Endodermal cell (in vitro differentiated cells): ENCODE results near the gene RAD17. TPM values are rescaled to one million over a fixed set of nuclear protein-coding genes. Genes with fewer than 3 reads are reported as not detected.

Experiments
- DNase-seq: peaks from one replicate; pipeline ENCODE4 v3.0.0-alpha.2; 2017
- H3K27ac ChIP-seq: 2 replicates; pipeline ENCODE4 v1.5.1; 2013; ENCODE audit warnings: mild to moderate bottlenecking, low read depth, low read length, moderate library complexity
- H3K27me3 ChIP-seq: 2 replicates; pipeline ENCODE4 v1.6.1; 2013; ENCODE audit warnings: mild to moderate bottlenecking, low read length, moderate library complexity; ENCODE audit not compliant: insufficient read depth, control insufficient read depth, poor library complexity, severe bottlenecking
- H3K36me3 ChIP-seq: 2 replicates; pipeline ENCODE4 v1.7.0; 2013; ENCODE audit warnings: mild to moderate bottlenecking, low read length, moderate library complexity; ENCODE audit not compliant: control insufficient read depth, insufficient read depth
- H3K4me1 ChIP-seq: one replicate; pipeline ENCODE4 v1.7.0; 2013; ENCODE audit warnings: low read length; ENCODE audit not compliant: control insufficient read depth, insufficient read depth
- H3K4me3 ChIP-seq: 2 replicates; pipeline ENCODE4 v1.5.1; 2013; ENCODE audit warnings: mild to moderate bottlenecking, low read length, moderate library complexity
- H3K9ac ChIP-seq: 2 replicates; pipeline ENCODE4 v1.6.1; 2013; ENCODE audit warnings: mild to moderate bottlenecking, low read length, moderate library complexity; ENCODE audit not compliant: poor library complexity, severe bottlenecking; ENCODE audit errors: extremely low read depth
- H3K9me3 ChIP-seq: 2 replicates; pipeline ENCODE4 v1.6.1; 2013; ENCODE audit warnings: mild to moderate bottlenecking, low read length, moderate library complexity; ENCODE audit not compliant: control insufficient read depth
- H3K27ac Mint-ChIP-seq: 2 replicates; pipeline ENCODE4 v1.8.0; 2020; ENCODE audit warnings: mixed read lengths
- H3K27me3 Mint-ChIP-seq: 2 replicates; pipeline ENCODE4 v1.8.0; 2021; ENCODE audit warnings: mild to moderate bottlenecking, mixed read lengths; ENCODE audit not compliant: insufficient read depth
- H3K36me3 Mint-ChIP-seq: 2 replicates; pipeline ENCODE4 v1.8.0; 2020; ENCODE audit warnings: low read depth, mixed read lengths
- H3K4me1 Mint-ChIP-seq: 2 replicates; pipeline ENCODE4 v1.8.0; 2020; ENCODE audit warnings: mixed read lengths
- H3K4me3 Mint-ChIP-seq: 2 replicates; pipeline ENCODE4 v1.8.0; 2020; ENCODE audit warnings: mild to moderate bottlenecking, moderate library complexity, mixed read lengths
- H3K9me3 Mint-ChIP-seq: 2 replicates; pipeline ENCODE4 v1.8.0; 2020; ENCODE audit warnings: mild to moderate bottlenecking, mixed read lengths
- CTCF ChIP-seq: fragments of 200-600 bp; sonication (generic); conservative IDR thresholded peaks from 2 replicates; pipeline ENCODE4 v1.5.0; 2021; ENCODE audit warnings: antibody characterized with exemption, mild to moderate bottlenecking
- WGBS, 2 experiments: methylation state at CpG; one replicate each; pipeline versions ENCODE4 v1.1.5 to v1.1.7; 2013; ENCODE audit warnings: missing lambda C conversion rate in 2 of 2, mixed read lengths in 1 of 2; ENCODE audit not compliant: insufficient coverage in 1 of 2, insufficient read length in 1 of 2; 5-methylcytosine and 5-hydroxymethylcytosine counted together
- total RNA-seq, 2 donors: library from RNA; stranded (reverse); fragmentation: NEBNext Ultra II Directional in 1 of 2; extraction: Animal tissue kit (Norgen Biotek cat#: 25700) in 1 of 2; gene quantifications; 2 replicates in 1 of 2; 3 replicates in 1 of 2; pipeline ENCODE4 v1.2.1, GENCODE V29; 2021

Gene RAD17
- total RNA-seq, 2 donors from 2014 or later = 30.1 to 40.0 TPM

GRCh38 chr5:69462170-69462569 is 92.6 kb downstream of the RAD17 start:
- no peaks in the 10 kb centered on the region for H3K36me3 Mint-ChIP-seq

More at GRCh38 chr5:69462170-69462569, 92.6 kb downstream of the RAD17 start:
- Histone ChIP-seq H3K4me1 (no peaks in the 10 kb centered on the region), H3K36me3 (no peaks in the 10 kb centered on the region), H3K4me3 (no peak overlapping the region), H3K9me3 (no peaks in the 10 kb centered on the region), H3K9ac (no peak overlapping the region), H3K27ac (no peak overlapping the region), H3K27me3 (no peaks in the 10 kb centered on the region)
- Mint-ChIP-seq H3K27me3 (no peaks in the 10 kb centered on the region), H3K4me1 (no peaks in the 10 kb centered on the region), H3K27ac (no peak overlapping the region), H3K9me3 (peaks cover 8% of the 10 kb centered on the region), H3K4me3 (no peak overlapping the region)
- DNase-seq = no peak
- WGBS, 2 experiments = 92 to 100% methylated on average over 1 of the region's 1 CpG
- TF ChIP-seq CTCF = no peak

Other genes with a start within 250 kb of the RAD17 start
- 100 to 1,000 TPM; 196 to 260 TPM for gene CCNB1, start 202.7 kb upstream of the RAD17 start, total RNA-seq
- gene CENPH, start 180.2 kb upstream of the RAD17 start, total RNA-seq = 10 to 100 TPM; 43.7 to 87.6 TPM
- gene CDK7, start 134.9 kb upstream of the RAD17 start, total RNA-seq = 10 to 100 TPM; 49.7 to 52.0 TPM
- 1 to 10 TPM in 1 of 2 donors, under 1 TPM in 1; 0.38 to 7.3 TPM for gene CCDC125, start 37.0 kb upstream of the RAD17 start, total RNA-seq
- gene AK6, start 298 bp upstream of the RAD17 start, total RNA-seq = 10 to 100 TPM; 32.6 to 54.2 TPM
- 10 to 100 TPM; 69.5 to 74.3 TPM for gene TAF9, start 298 bp upstream of the RAD17 start, total RNA-seq
- gene MARVELD2, start 45.3 kb downstream of the RAD17 start, total RNA-seq = 10 to 100 TPM; 30.5 to 38.0 TPM
- gene OCLN, start 123.0 kb downstream of the RAD17 start, total RNA-seq = 100 to 1,000 TPM; 117 to 124 TPM
- gene GTF2H2C, start 190.4 kb downstream of the RAD17 start, total RNA-seq = 10 to 100 TPM; 47.9 to 48.5 TPM